NCI-H1436 (cell line): ENCODE data around the gene TRABD2B.

Experiments
- DNase-seq: peaks from one replicate; lab custom pipeline; 2025; lab: John Stamatoyannopoulos, UW

The TRABD2B gene

DNA sequence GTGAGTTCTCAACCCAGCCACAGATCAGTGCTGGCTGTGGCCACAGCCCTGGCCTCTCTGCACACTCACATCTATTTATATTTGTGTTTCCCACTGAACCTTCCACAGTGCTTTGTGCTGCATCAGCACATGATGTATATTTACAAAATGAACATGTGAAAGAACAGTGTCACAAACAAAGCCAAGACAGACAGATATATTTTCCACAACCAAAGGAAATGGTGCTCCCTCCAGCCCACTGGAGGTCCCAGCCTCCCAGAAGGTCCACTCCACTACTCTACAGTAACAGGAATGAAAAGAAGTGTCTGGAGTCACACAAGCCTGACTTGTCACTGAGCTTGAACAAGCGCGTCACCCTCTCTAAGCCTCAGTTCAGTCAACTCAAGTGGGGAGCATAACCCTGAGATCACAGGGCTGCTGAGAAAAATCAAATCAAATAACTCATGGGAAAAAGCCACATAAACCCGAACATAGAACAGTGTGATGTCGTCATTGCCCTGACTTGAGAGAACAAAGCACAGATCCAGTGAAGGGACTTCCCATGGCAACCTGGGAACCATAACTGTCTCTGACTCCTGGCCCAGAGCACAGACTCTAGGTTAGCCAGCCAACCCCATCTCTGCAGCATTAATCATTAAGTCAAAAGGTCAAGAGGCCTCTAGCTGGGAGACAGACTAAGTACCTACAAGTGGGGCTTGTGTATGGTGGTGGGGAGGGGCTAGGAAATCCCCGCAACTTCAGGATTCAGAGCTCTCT lies 121.2 kb downstream of the TRABD2B start:
- DNase-seq: no peak

DNA sequence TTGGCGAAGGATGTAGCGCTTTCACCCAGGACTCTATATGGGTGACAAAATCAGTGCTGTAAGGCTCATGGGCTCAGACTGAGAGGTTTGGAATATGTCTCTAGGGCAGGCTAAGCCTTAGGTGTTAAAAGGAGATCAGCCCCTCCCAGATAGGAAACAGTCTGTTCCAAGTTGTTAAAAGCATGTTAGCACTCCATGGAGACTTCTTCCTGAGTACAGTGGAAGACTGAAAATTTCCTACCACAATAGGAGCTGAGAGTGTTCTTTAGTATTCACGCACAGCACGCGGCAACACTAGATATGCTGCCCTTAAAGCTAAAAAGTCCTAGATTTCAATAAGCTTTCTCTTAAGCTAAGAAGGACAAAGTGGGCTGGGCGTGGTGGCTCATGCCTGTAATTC lies 122.1 kb downstream of the TRABD2B start:
- DNase-seq: no peak

DNA sequence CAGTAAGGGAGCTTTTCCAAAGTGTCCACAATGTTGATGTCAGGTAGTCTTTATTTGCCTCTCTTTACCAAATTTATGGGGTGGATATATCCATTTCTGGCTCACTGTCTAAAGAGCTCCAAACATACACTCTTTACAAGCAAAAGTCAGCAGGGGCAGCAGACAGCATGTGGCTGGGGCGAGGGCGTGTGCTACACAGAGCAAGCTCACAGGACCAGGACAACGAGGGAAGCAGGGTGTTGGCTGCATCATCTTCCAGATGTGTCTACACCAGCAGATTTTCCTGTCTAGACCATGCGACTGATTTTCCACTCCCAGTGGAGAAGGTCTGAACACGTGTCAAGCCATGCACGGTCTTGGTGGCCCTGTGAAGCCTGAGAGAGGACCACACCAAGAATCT lies 123.8 kb downstream of the TRABD2B start:
- no peak for DNase-seq

DNA sequence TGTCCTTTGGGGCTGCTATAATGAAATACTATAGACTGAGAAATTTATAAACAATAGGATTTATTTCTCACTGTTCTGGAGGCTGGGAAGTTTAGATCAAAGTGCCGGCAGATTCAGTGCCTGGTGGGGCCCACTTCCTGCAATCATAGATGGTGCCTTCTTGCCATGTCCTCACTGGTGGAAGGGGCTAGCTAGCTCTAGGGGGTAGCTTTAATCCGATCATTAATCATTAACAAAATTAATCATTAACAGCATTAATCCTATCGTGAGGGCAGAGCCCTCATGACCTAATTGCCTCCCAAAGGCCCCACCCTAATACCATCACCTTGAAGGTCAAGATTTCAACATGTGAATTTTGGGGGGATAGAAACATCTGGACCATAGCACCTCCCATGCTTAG lies 124.3 kb downstream of the TRABD2B start:
- no peak for DNase-seq

DNA sequence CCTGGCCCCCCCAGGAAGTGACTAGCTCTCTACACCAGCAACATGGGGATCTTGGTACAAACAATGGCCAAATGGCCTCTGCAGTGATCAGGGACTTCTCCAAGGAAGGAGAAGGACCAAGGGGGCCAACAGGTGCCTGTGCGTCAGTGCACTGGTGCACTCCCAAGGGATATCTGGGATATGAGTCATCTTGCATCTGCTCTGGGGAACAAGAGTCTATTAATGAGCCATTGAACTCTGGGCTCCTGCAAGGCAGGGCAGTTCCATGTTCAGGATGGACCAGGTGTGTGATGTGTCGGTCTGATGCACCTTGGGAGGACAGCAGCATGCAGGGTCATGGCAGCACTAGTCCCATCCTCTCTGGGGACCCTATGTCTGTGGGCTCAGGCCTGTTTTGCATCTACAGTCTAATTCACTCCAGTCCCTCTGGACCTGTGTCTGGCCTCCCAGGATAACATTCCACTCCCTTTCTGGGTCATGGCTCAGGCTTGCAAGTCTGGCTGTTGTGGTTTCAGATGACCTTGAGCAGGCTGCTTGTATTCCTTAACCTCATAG lies 125.3 kb downstream of the TRABD2B start:
- peak; percentile 56 for DNase-seq

DNA sequence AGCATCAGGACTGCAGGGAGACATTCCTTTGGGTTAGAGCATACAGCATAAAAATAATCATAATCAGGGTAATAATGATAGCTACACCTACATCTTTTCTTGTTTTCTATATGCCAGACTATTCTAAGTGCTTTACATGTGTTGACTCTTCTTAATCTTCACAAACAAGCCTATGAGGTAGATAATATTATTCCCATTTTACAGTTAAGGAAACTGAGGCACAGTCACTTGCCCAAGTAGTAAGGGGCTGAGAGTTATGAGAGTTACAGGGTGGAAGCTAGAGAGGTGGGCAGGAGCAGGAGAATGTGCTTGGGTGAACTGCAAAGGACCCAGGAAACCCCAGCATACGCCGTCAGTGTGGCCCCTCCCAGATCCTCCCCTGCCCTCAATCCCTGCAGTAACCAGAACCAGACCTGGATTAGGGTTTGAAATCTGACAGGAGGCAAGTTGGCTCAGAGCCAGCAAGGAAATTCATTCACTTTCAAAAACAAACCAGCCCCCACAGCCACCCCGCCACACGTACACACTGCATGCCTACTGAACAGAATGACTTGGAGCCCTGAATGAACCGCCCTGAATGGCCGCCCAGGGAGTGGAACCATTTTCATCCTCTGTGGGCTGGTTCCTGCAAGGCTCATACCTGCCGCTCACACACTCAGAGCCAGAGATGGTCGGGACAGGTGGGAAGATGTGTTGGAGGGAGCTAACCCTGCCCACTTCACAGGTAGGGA lies 126.1 kb downstream of the TRABD2B start:
- no peak for DNase-seq

DNA sequence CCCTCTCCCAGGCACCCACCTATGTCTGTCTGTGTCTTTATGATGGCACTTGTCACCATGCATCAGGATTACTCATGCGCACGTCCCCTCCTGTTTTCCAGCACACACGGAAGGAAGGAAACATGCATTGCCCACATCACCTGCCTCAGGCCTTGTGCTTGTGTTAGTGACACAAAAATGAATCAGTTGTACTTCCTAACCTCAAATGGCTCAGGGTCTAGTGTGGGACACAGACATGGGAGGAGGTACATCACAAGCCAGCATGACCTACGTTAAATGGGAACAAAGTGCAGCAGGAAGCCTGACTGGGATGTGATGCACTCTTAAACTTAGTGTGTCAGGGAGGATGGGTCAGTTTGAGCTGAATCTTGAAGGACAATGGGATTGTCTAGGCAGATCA lies 126.7 kb downstream of the TRABD2B start:
- no peak for DNase-seq

DNA sequence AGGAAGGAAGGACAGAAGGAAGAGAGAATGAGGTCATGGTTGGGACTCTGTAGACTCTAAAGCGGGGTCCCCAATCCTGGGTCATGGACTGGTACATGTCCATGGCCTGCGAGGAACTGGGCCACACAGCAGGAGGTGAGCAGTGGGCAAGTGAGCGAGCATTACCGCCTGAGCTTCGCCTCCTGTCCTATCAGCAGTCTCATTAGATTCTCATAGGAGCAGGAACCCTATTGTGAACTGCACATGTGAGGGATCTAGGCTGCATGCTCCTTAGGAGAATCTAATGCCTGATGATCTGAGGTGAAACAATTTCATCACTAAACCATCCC lies 128.9 kb downstream of the TRABD2B start:
- no peak for DNase-seq

DNA sequence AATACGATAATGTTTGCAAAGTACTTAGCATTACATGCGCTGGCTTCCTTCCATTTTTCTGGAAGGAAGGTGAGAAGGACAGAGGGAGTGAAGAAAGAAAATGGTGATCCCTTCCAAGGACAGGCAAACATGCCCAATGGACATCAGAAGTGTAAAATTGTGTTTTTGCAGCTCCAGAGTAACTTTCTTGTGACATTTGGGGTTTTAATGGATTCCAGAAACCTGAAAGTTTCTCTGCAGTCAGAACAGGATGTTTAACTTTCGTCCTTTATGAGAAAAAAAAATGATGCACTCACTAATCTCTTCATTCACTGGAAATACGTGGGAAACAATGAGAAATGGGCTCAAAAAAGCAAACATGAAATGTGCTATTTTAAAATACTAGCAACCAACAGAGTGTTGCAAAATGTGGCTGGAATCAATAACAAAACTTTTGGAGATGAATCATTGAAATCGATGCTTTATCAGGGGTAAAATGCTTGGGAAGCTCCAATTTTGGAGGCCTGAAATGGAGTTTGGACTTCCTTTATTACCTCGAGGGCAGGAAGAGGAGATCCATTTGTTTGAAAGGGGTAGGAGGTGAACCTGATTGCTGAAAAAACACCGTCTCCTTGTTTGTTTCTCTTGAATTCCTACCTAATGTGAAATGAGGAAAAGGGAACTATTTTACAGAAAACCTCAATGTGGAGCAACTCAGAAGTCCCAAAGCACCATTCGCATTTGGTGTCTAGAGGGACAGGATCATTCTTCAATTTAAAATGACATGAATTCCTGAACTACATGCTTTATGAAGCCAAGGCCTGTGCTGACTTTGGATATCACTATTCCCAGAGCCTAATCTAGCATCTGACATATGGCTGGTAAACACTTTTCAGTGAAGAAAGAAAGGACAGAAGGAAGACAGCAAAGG lies 129.5 kb downstream of the TRABD2B start:
- no peak for DNase-seq

DNA sequence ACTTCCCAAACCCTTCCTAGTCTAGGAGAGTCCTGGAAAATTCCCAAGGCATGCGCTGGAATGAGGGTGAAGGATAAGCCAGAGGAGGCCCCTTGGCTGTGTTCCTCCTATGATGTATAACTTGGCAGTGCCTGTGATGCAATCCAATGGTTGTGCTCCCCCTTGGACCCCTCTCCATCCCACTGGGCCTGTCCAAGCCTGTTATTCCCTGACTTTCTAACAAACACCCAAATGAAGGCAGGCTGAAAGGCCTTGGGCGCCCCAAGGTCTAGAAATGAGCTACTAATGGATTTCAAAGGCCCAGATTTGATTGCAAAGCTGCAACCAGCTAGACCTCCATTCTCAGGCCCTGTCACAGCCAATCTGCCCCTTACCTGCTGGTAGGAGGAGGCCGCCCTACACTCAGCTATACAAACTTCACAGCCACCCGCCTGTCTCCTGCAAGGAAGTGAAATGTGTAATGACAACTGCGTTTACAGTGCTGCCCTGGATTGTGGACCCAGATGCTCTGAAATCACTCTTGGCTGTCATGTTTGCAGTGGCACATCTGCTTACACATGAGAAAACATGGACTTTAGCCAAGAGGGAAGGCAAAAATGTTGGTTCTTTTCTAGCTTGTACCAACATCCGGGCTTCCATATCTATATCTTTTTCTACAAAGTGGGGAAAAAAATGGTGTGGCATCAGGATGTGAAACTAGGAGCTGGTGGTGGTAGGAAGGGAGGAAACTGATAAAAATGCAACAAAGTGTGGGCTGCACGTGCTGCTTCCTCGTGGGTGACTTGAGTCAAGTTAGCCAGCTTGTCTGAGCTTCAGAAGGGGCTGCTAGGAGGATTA lies 130.4 kb downstream of the TRABD2B start:
- no peak for DNase-seq

DNA sequence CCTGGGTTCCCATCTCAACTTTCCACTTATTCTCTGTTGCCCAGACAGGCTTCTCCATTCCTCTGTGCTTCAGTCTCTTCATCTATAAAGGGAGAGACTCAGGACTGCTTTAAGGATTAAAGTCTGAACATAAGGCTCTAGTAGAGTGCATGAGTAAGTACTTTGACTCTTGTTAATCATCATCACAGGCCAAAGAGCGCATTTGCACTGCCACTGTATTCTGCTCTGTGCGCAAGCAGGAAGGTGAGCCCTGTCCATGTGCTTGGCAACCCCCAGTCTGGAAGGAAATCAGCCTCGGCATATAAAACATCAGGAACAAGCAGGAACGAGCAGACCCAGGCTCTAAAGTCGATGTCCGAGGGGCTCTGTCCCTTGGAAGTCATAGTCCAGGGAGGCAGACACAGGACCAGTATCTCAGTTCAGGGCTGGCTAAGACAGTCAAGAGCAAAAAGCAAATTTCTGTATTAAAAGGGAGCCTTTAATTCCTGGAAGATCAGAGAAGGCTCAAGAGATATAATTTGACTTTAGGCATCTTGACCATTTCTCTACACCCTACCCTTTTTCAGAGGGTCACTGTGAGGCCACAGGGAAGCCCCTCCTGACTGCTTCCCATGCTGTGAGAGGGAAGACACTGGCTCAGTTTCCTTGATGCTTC lies 131.2 kb downstream of the TRABD2B start:
- DNase-seq: no peak

DNA sequence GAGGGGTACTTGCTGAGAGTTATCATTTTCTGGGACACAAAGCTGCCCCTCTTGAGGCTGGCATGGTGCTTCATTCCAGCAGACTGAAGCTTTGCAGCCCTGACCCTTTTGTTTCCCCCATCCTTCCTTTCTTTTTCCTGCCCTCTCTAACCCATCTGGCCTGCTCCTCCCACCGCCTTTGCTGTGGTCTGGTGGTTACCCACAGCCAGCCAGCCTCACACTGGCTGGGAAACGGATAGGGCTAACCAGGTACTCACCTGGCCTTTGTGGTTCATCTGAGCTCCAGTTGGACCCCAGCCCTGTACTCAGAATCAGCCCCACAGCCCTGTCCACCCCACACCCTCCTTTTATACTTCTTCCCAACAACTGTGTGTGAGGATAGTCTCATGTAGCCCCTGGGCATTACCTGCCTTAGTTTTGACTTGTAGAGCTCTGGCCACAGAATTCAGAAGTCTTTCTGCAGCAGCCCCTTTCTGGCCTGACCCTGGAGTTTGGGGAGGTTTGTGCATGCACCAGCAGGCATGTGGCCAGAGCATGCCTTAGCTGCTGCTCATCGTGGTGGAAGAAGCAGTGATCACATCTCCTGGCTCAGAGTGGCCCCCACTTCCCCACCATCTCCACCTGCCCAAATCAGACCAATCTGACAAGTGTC lies 138.0 kb downstream of the TRABD2B start:
- DNase-seq: no peak

DNA sequence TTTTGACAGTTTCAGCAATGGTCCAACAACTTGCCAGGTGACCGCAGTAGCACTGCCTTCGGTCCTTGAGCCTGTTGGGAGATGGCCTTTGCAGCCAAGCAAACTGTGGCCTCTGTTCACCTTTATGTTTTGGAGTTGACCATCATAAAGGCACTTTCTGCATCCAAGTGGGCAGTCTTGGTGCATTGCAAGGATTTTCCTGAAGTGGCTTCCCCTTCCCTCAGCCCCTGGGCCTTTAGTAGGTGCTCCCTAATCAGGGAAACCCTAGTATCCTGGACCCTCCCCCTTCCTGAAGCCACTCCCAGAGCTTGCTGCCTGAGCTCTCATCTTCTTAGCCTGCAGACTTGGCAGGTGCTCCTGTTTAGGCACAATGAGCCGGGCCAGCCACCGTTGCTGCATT lies 140.2 kb downstream of the TRABD2B start:
- no peak for DNase-seq

DNA sequence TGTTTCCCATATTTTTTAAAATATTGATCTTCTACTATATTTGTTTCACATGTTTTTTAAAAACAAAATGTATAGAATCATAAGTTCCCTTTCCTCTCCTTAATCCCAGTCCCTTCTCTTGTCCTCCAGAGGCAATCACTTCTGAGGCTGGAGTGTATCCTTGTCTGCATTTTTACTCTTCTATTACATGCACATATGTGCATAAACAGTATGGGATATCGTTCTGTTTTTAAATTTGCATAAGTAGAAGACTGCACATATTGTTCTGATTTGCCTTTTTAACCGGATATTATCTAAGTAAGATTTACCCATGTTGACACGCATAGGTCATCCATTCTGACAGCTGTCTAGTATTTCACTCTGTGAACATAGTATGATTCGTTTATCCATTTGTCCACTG lies 142.0 kb downstream of the TRABD2B start:
- DNase-seq: no peak

DNA sequence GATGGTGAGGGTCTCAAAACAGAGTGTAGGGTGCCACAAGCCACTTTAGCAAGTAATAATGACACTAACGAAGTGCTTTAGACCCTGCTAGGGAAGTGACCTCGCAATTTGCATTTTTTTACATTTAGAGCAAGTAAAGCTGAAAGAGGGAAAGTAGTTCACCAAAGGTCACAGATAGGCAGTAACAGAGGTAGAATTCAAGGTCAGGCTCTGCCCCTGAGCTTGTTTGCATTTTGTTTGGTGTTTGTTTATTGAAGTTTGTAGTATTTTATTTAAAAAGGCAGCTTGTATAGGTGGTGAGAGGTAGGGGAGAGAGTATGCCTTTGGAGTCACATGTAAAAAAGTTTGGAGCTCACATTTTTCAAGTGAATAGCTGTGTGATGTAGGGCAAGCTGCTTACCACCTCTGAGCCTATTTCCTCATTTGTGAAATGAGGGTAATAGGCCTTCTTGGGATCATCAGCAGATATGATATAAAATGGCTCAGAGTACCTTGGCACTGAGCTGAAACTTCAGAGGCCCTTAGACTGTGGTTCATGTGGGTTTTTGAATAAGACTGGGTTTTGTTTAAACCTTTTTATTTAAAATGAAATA lies 142.5 kb downstream of the TRABD2B start:
- no peak for DNase-seq

DNA sequence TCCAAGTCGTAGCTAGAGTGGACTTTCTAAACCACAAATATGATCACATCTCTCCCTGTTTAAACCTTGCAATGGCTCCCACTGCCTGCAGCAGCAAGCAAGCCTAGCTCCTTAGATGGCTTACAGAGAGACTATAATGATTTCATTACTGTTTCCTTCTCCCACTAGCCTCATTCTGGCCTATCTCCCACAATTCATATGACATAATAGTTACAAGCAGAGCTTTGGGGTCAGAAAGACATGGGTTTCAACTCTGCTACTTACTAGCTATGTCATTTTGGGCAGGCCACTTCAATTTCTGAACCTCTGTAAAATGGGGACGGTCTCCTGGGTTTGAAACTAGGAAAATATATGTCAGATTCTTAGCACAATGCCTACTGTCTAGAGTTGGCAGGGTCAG lies 143.3 kb downstream of the TRABD2B start:
- no peak for DNase-seq

DNA sequence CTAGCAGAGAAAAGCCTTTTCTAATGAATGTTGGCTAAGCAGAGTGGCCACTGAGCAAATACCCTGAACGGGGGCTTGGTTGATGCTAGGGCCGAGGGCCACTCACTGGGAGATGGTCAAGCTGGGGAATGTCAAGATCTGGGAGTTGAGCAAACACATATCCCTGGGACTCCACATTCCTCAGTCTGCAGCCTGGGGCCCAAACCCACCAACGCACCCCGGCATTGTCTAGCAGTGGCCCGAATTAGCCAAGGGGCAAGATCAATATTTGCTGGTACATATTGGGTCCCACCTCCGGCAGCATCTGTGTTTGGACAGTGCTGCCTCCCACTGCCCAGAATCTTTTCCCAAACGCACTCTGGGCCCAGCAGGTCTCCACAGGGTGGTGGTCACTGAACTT lies 144.1 kb downstream of the TRABD2B start:
- DNase-seq: no peak

DNA sequence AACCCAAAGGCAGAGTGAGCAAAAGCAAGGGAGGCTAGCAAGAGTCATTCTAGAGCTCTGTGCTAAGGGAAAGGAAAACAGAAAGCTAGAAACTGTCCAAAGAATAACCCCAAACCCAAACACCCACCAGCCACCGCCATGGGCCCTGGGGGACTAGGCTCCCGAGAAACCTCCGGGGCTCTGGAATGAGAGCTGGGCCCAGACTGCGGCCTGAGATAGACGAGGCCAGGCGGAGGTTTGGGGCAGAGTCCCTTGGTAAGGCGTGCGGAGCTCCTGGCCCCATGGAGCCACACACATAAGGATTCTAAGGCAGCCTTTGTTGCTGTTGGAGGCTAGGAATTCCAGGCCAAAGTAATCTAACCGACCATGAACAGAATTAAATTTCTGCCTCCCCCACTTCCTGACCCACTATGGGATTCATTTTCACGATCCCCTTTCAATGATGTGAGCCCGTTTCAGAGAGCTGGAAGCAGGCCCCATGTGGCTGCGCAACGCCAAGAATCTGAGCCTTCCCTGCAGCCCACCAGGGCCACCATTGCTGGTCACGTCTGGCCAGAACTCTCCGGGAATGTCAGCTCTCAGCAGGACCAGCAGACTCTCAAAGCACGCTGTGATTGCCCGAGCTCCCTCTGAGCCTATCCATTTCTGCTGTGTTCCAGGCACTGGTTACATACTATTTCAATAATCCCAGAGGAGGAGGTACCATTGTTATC lies 145.0 kb downstream of the TRABD2B start:
- no peak for DNase-seq

DNA sequence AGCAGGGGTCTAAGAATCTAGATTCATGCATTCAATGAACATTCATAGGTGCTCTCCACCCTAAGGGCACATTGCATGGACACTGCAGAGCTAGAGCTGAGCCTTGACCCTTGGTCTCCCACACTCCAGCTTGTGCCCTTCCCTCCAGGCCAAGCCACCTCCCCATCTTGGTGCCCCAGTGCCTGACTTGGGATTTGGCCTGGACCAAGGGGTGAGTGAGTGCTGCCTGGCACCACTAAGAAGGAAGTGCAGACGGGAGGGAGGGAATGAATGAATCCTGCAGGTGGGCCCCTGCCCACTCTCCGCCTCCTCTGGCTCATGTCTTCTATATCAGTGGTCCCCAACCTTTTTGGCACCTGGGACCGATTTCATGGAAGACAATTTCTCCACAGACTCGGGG lies 146.7 kb downstream of the TRABD2B start:
- DNase-seq: no peak
